ENCODE measurements around the gene WASHC2C.
"Not testable (repeated sequence)": the region's sequence is repeated elsewhere in the genome, so short reads cannot be mapped to it uniquely, and the experiment has no call there.

Gene WASHC2C

GRCh38 chr10:45817130-45817859 lies 90.2 kb downstream of the WASHC2C start:
- no peak for TF ChIP-seq CTCF (IDR thresholded peaks at IDR 0.05)
- TF ChIP-seq ZFX (IDR thresholded peaks at IDR 0.05; ENCODE audit: borderline replicate concordance), result no peak
- H3K27ac ChIP-seq, result no peak overlapping the region

- H3K27ac ChIP-seq, result no peak overlapping the region
- TF ChIP-seq ZFX (IDR thresholded peaks at IDR 0.05; ENCODE audit: borderline replicate concordance) (no peak), CTCF (IDR thresholded peaks at IDR 0.05) (no peak)
Measured at GRCh38 chr10:45817912-45818311, 90.8 kb downstream of the WASHC2C start.

- TF ChIP-seq ZFX (IDR thresholded peaks at IDR 0.05; ENCODE audit: borderline replicate concordance) (no peak), CTCF (IDR thresholded peaks at IDR 0.05) (no peak)
Measured at GRCh38 chr10:45819552-45819951, 92.5 kb downstream of the WASHC2C start.

GRCh38 chr10:45820107-45820830 lies 93.2 kb downstream of the WASHC2C start:
- H3K27ac ChIP-seq, result not testable (repeated sequence)

More at GRCh38 chr10:45819552-45819951, 92.5 kb downstream of the WASHC2C start:
- no peak overlapping the region for H3K27ac ChIP-seq

GRCh38 chr10:45822918-45823317 lies 95.9 kb downstream of the WASHC2C start:
- not testable (repeated sequence) for H3K27ac ChIP-seq
